Dorsolateral prefrontal cortex (tissue), 118 donors: ENCODE data around the gene RPN2. TPM values are rescaled to one million over a fixed set of nuclear protein-coding genes. Genes with fewer than 3 reads are reported as not detected.

Source experiments
- total RNA-seq, 120 experiments: library from RNA; stranded (reverse); gene quantifications; one replicate each; pipeline versions ENCODE4 v1.2.3 to v1.2.4, GENCODE V29; 2022

RPN2 gene
- total RNA-seq, 120 experiments from 2014 or later = 51.0 to 98.1 (median 63.8) TPM

Other genes starting within 250 kb of the RPN2 start
- 100 to 1,000 TPM in 2 of 120 experiments, 10 to 100 TPM in 118; 27.8 to 103 (median 50.8) TPM for gene SAMHD1, start 227.6 kb upstream of the RPN2 start, total RNA-seq
- gene RBL1, start 83.3 kb upstream of the RPN2 start, total RNA-seq = 10 to 100 TPM in 17 of 120 experiments, 1 to 10 TPM in 103; 3.8 to 16.4 (median 7.5) TPM
- 10 to 100 TPM in 86 of 120 experiments, 1 to 10 TPM in 34; 4.9 to 20.6 (median 11.6) TPM for gene MROH8, start 218 bp downstream of the RPN2 start, total RNA-seq
- gene GHRH, start 82.5 kb downstream of the RPN2 start, total RNA-seq = 1 to 10 TPM in 4 of 120 experiments, under 1 TPM in 1, not detected in 115; 0.97 to 1.7 (median 1.1) TPM
- 10 to 100 TPM; 30.3 to 66.2 (median 44.9) TPM for gene MANBAL, start 110.3 kb downstream of the RPN2 start, total RNA-seq
- 10 to 100 TPM; 14.4 to 53.8 (median 34.1) TPM for gene SRC, start 166.8 kb downstream of the RPN2 start, total RNA-seq